ENCODE measurements around the gene SH3GLB1. TPM values are rescaled to one million over a fixed set of nuclear protein-coding genes. Genes with fewer than 3 reads are reported as not detected.

The SH3GLB1 gene
- total RNA-seq, 1 experiment from 2014 or later, result 48.7 TPM

GRCh38 chr1:86718786-86719185 lies 14.4 kb downstream of the SH3GLB1 start:
- peaks cover 14% of the 10 kb centered on the region for H3K36me3 Mint-ChIP-seq (ENCODE audit: insufficient read depth, unreplicated experiment)
- intact Hi-C loops (cut with micrococcal nuclease; ENCODE audit: unreplicated experiment), result no loop called here
- no peak overlapping the region for H3K4me3 Mint-ChIP-seq (ENCODE audit: unreplicated experiment)
- peaks cover 1% of the 10 kb centered on the region for H3K4me1 Mint-ChIP-seq (ENCODE audit: low read depth, unreplicated experiment)
- H3K36me3 ChIP-seq (ENCODE audit: control insufficient read depth, insufficient read depth, low read length), result no peaks in the 10 kb centered on the region
- H3K27ac Mint-ChIP-seq (ENCODE audit: unreplicated experiment), result no peak overlapping the region
- peaks cover 16% of the 10 kb centered on the region for H3K4me1 ChIP-seq
- ChIA-PET CTCF (no interaction called here), POLR2A (no interaction called here)
- H3K4me3 ChIP-seq (ENCODE audit: low read depth, low read length), result no peak overlapping the region
- DNase-seq, result no peak
- H3K27me3 Mint-ChIP-seq (ENCODE audit: insufficient read depth, unreplicated experiment), result no peaks in the 10 kb centered on the region
- no TSS peak for BruUV-seq (replicated peaks)
- H3K9me3 ChIP-seq, result no peaks in the 10 kb centered on the region
- TF ChIP-seq CTCF (IDR thresholded peaks at IDR 0.05; ENCODE audit: insufficient read depth in 1 of 2, low read depth in 1 of 2, low read length in 1 of 2, severe bottlenecking in 1 of 2, unreplicated experiment in 1 of 2), result no peak
- H3K9me3 Mint-ChIP-seq (ENCODE audit: unreplicated experiment), result no peaks in the 10 kb centered on the region
- no peaks in the 10 kb centered on the region for H3K27me3 ChIP-seq (replicated peaks; ENCODE audit: control insufficient read depth, insufficient read depth, low read length)

GRCh38 chr1:86731416-86731815 lies 27.0 kb downstream of the SH3GLB1 start:
- H3K27me3 Mint-ChIP-seq (ENCODE audit: insufficient read depth, unreplicated experiment), result no peaks in the 10 kb centered on the region
- ChIA-PET CTCF (no interaction called here), POLR2A (no interaction called here)
- H3K4me3 ChIP-seq (ENCODE audit: low read depth, low read length), result no peak overlapping the region
- no TSS peak for BruUV-seq (replicated peaks)
- H3K36me3 ChIP-seq (ENCODE audit: control insufficient read depth, insufficient read depth, low read length), result no peaks in the 10 kb centered on the region
- peaks cover 36% of the 10 kb centered on the region for H3K36me3 Mint-ChIP-seq (ENCODE audit: insufficient read depth, unreplicated experiment)
- H3K4me1 Mint-ChIP-seq (ENCODE audit: low read depth, unreplicated experiment), result no peaks in the 10 kb centered on the region
- H3K4me3 Mint-ChIP-seq (ENCODE audit: unreplicated experiment), result no peak overlapping the region
- intact Hi-C loops (cut with micrococcal nuclease; ENCODE audit: unreplicated experiment), result no loop called here
- no peaks in the 10 kb centered on the region for H3K4me1 ChIP-seq
- no peaks in the 10 kb centered on the region for H3K27me3 ChIP-seq (replicated peaks; ENCODE audit: control insufficient read depth, insufficient read depth, low read length)
- H3K9me3 Mint-ChIP-seq (ENCODE audit: unreplicated experiment), result no peaks in the 10 kb centered on the region
- no peak overlapping the region for H3K27ac Mint-ChIP-seq (ENCODE audit: unreplicated experiment)
- no peak for DNase-seq
- no peak for TF ChIP-seq CTCF (IDR thresholded peaks at IDR 0.05; ENCODE audit: insufficient read depth in 1 of 2, low read depth in 1 of 2, low read length in 1 of 2, severe bottlenecking in 1 of 2, unreplicated experiment in 1 of 2)
- H3K9me3 ChIP-seq, result no peaks in the 10 kb centered on the region

- Mint-ChIP-seq H3K36me3 (ENCODE audit: insufficient read depth, unreplicated experiment) (peaks cover 28% of the 10 kb centered on the region), H3K4me1 (ENCODE audit: low read depth, unreplicated experiment) (no peaks in the 10 kb centered on the region), H3K9me3 (ENCODE audit: unreplicated experiment) (no peaks in the 10 kb centered on the region), H3K27me3 (ENCODE audit: insufficient read depth, unreplicated experiment) (no peaks in the 10 kb centered on the region), H3K4me3 (ENCODE audit: unreplicated experiment) (no peak overlapping the region), H3K27ac (ENCODE audit: unreplicated experiment) (no peak overlapping the region)
- no peak for TF ChIP-seq CTCF (IDR thresholded peaks at IDR 0.05; ENCODE audit: insufficient read depth in 1 of 2, low read depth in 1 of 2, low read length in 1 of 2, severe bottlenecking in 1 of 2, unreplicated experiment in 1 of 2)
- BruUV-seq (replicated peaks), result no TSS peak
- Histone ChIP-seq H3K4me3 (ENCODE audit: low read depth, low read length) (no peak overlapping the region), H3K27me3 (replicated peaks; ENCODE audit: control insufficient read depth, insufficient read depth, low read length) (no peaks in the 10 kb centered on the region), H3K4me1 (no peaks in the 10 kb centered on the region), H3K9me3 (no peaks in the 10 kb centered on the region), H3K36me3 (ENCODE audit: control insufficient read depth, insufficient read depth, low read length) (no peaks in the 10 kb centered on the region)
- CTCF ChIA-PET, result no interaction called here
- no peak for DNase-seq
- POLR2A ChIA-PET, result no interaction called here
- intact Hi-C loops (cut with micrococcal nuclease; ENCODE audit: unreplicated experiment), result no loop called here
Measured at GRCh38 chr1:86733340-86733739, 29.0 kb downstream of the SH3GLB1 start.

All from Caco-2 (cell line).